ENCODE results near the gene CLIC1. TPM values are rescaled to one million over a fixed set of nuclear protein-coding genes. Genes with fewer than 3 reads are reported as not detected.

Gene CLIC1
- total and polyA plus RNA-seq, 9 donors = 117 to 219 (median 165) TPM

- WGBS (ENCODE audit: insufficient coverage) = 74% methylated on average over 5 of the region's 12 CpGs
Observed at GRCh38 chr6:31769684-31770371, 33.5 kb upstream of the CLIC1 start.

DNA sequence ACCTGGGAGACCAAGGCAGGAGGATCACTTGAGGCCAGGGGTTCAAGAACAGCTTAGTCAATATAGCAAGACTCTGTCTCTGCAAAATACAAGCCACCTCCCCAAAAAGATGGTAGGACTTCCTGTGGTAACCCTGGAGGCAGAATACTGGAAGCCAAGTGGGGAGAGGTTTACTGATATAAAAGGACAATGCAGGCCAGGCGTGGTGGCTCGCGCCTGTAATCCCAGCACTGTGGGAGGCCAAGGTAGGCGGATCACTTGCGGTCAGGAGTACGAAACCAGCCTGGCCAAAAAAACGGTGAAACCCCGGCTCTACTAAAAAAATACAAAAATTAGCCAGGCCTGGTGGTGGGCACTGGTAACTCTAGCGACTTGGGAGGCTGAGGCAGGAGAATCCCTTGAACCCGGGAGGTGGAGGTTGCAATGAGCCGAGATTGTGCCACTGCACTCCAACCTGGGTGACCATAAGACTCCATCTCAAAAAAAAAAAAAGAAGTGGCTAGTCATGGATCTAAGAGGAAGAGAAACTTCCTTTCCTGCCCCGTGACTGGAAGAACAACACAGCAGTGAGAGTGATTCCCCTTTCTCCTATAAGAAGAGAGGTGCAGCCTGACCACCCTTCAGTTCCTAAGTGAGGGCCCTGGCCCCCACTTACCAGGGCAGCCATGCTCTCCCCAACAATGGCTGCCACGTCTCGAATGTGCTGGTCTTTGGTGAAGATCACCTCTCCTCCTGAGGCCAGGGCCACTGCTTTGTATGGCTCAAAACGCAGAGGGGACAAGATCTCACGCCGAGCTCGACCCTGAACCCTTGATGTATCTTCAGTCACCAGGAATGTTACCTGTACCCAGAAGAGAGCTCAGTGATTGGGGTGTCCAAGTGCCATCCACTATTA is 32.3 kb upstream of the CLIC1 start:
- Histone ChIP-seq H3K36me3 (ENCODE audit: control insufficient read depth, insufficient read depth, low read length) (peaks cover 4% of the 10 kb centered on the region), H3K9me3 (replicated peaks; ENCODE audit: control insufficient read depth, low read depth, low read length) (no peaks in the 10 kb centered on the region), H3K27ac (ENCODE audit: low read length) (no peak overlapping the region), H3K4me3 (ENCODE audit: low read length) (no peak overlapping the region), H3K4me1 (ENCODE audit: control insufficient read depth, insufficient read depth, low read length) (peaks cover 7% of the 10 kb centered on the region), H3K27me3 (ENCODE audit: control insufficient read depth, insufficient read depth, low read length) (peaks cover 4% of the 10 kb centered on the region)
- peak; percentile 67 for DNase-seq
- WGBS (ENCODE audit: insufficient coverage) = 91% methylated on average over 7 of the region's 18 CpGs

More at GRCh38 chr6:31769684-31770371, 33.5 kb upstream of the CLIC1 start:
- H3K4me1 ChIP-seq (ENCODE audit: control insufficient read depth, insufficient read depth, low read length) = peaks cover 7% of the 10 kb centered on the region
- H3K27ac ChIP-seq (ENCODE audit: low read length) = no peak overlapping the region
- no peaks in the 10 kb centered on the region for H3K9me3 ChIP-seq (replicated peaks; ENCODE audit: control insufficient read depth, low read depth, low read length)
- peak; percentile 35 for DNase-seq
- H3K36me3 ChIP-seq (ENCODE audit: control insufficient read depth, insufficient read depth, low read length) = no peaks in the 10 kb centered on the region
- peaks cover 4% of the 10 kb centered on the region for H3K27me3 ChIP-seq (ENCODE audit: control insufficient read depth, insufficient read depth, low read length)
- no peak overlapping the region for H3K4me3 ChIP-seq (ENCODE audit: low read length)

GRCh38 chr6:31767096-31767645 is 30.8 kb upstream of the CLIC1 start:
- WGBS (ENCODE audit: insufficient coverage) = no CpG with 5 or more reads among the region's 6 CpGs
- Histone ChIP-seq H3K36me3 (ENCODE audit: control insufficient read depth, insufficient read depth, low read length) (peaks cover 8% of the 10 kb centered on the region), H3K4me3 (ENCODE audit: low read length) (no peak overlapping the region), H3K27me3 (ENCODE audit: control insufficient read depth, insufficient read depth, low read length) (peaks cover 4% of the 10 kb centered on the region), H3K27ac (ENCODE audit: low read length) (no peak overlapping the region), H3K4me1 (ENCODE audit: control insufficient read depth, insufficient read depth, low read length) (peaks cover 16% of the 10 kb centered on the region), H3K9me3 (replicated peaks; ENCODE audit: control insufficient read depth, low read depth, low read length) (no peaks in the 10 kb centered on the region)
- DNase-seq = no peak

GRCh38 chr6:31765910-31766794 is 29.8 kb upstream of the CLIC1 start:
- peaks cover 16% of the 10 kb centered on the region for H3K4me1 ChIP-seq (ENCODE audit: control insufficient read depth, insufficient read depth, low read length)
- H3K27ac ChIP-seq (ENCODE audit: low read length) = no peak overlapping the region
- peaks cover 14% of the 10 kb centered on the region for H3K36me3 ChIP-seq (ENCODE audit: control insufficient read depth, insufficient read depth, low read length)
- H3K9me3 ChIP-seq (replicated peaks; ENCODE audit: control insufficient read depth, low read depth, low read length) = no peaks in the 10 kb centered on the region
- peak overlapping the region; percentile 11 for H3K4me3 ChIP-seq (ENCODE audit: low read length)
- 27% methylated on average over 30 of the region's 42 CpGs for WGBS (ENCODE audit: insufficient coverage)
- DNase-seq = peak; percentile 37
- peaks cover 4% of the 10 kb centered on the region for H3K27me3 ChIP-seq (ENCODE audit: control insufficient read depth, insufficient read depth, low read length)

- Histone ChIP-seq H3K27ac (ENCODE audit: low read length) (no peak overlapping the region), H3K36me3 (ENCODE audit: control insufficient read depth, insufficient read depth, low read length) (peaks cover 20% of the 10 kb centered on the region), H3K4me3 (ENCODE audit: low read length) (no peak overlapping the region), H3K9me3 (replicated peaks; ENCODE audit: control insufficient read depth, low read depth, low read length) (no peaks in the 10 kb centered on the region), H3K27me3 (ENCODE audit: control insufficient read depth, insufficient read depth, low read length) (peaks cover 4% of the 10 kb centered on the region), H3K4me1 (ENCODE audit: control insufficient read depth, insufficient read depth, low read length) (peaks cover 16% of the 10 kb centered on the region)
- DNase-seq = no peak
- no CpG with 5 or more reads among the region's 9 CpGs for WGBS (ENCODE audit: insufficient coverage)
Observed at GRCh38 chr6:31765559-31765909, 29.2 kb upstream of the CLIC1 start.

GRCh38 chr6:31764198-31764597 is 27.9 kb upstream of the CLIC1 start:
- Histone ChIP-seq H3K36me3 (ENCODE audit: control insufficient read depth, insufficient read depth, low read length) (peaks cover 34% of the 10 kb centered on the region), H3K4me3 (ENCODE audit: low read length) (no peak overlapping the region), H3K27me3 (ENCODE audit: control insufficient read depth, insufficient read depth, low read length) (peaks cover 4% of the 10 kb centered on the region), H3K9me3 (replicated peaks; ENCODE audit: control insufficient read depth, low read depth, low read length) (no peaks in the 10 kb centered on the region), H3K4me1 (ENCODE audit: control insufficient read depth, insufficient read depth, low read length) (peaks cover 16% of the 10 kb centered on the region), H3K27ac (ENCODE audit: low read length) (no peak overlapping the region)
- DNase-seq = no peak
- 67% methylated on average over 1 of the region's 4 CpGs for WGBS (ENCODE audit: insufficient coverage)

DNA sequence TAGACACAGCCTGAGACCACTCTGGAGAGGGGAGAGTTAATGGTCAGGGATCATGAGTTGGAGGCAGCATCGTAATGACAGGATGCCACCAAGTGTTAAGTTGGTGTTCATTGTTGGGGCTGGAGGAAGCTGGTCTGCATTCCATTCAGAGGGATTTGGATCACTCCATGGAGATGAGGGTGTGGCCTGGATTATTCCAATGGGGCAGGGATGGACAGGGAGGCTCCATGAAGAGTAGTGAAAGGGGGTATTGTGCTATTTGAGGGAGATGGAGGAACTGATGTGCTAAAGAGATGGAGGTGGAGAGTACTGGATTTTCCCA is 27.2 kb upstream of the CLIC1 start:
- Histone ChIP-seq H3K27ac (ENCODE audit: low read length) (peak overlapping the region; percentile 59), H3K4me1 (ENCODE audit: control insufficient read depth, insufficient read depth, low read length) (peaks cover 16% of the 10 kb centered on the region), H3K27me3 (ENCODE audit: control insufficient read depth, insufficient read depth, low read length) (peaks cover 4% of the 10 kb centered on the region), H3K36me3 (ENCODE audit: control insufficient read depth, insufficient read depth, low read length) (peaks cover 40% of the 10 kb centered on the region), H3K9me3 (replicated peaks; ENCODE audit: control insufficient read depth, low read depth, low read length) (no peaks in the 10 kb centered on the region), H3K4me3 (ENCODE audit: low read length) (no peak overlapping the region)
- 0% methylated on average over 1 of the region's 1 CpG for WGBS (ENCODE audit: insufficient coverage)
- peak; percentile 58 for DNase-seq

GRCh38 chr6:31762878-31763618 is 26.7 kb upstream of the CLIC1 start:
- WGBS (ENCODE audit: insufficient coverage) = 67% methylated on average over 7 of the region's 8 CpGs
- Histone ChIP-seq H3K4me3 (ENCODE audit: low read length) (no peak overlapping the region), H3K4me1 (ENCODE audit: control insufficient read depth, insufficient read depth, low read length) (peaks cover 16% of the 10 kb centered on the region), H3K9me3 (replicated peaks; ENCODE audit: control insufficient read depth, low read depth, low read length) (no peaks in the 10 kb centered on the region), H3K36me3 (ENCODE audit: control insufficient read depth, insufficient read depth, low read length) (peaks cover 40% of the 10 kb centered on the region), H3K27me3 (ENCODE audit: control insufficient read depth, insufficient read depth, low read length) (peaks cover 4% of the 10 kb centered on the region), H3K27ac (ENCODE audit: low read length) (peak overlapping the region; percentile 59)
- no peak for DNase-seq

GRCh38 chr6:31762356-31762755 is 26.0 kb upstream of the CLIC1 start, which contains the start of gene SAPCD1:
TSS of gene SAPCD1 (plus strand) at chr6:31762656. CDS start at chr6:31763055, 399 bp downstream.
- Histone ChIP-seq H3K36me3 (ENCODE audit: control insufficient read depth, insufficient read depth, low read length) (peaks cover 40% of the 10 kb centered on the region), H3K4me1 (ENCODE audit: control insufficient read depth, insufficient read depth, low read length) (peaks cover 16% of the 10 kb centered on the region), H3K27me3 (ENCODE audit: control insufficient read depth, insufficient read depth, low read length) (peaks cover 4% of the 10 kb centered on the region), H3K4me3 (ENCODE audit: low read length) (no peak within 1 kb of the TSS), H3K27ac (ENCODE audit: low read length) (peak within 1 kb of the TSS; percentile 59), H3K9me3 (replicated peaks; ENCODE audit: control insufficient read depth, low read depth, low read length) (no peaks in the 10 kb centered on the region)
- WGBS (ENCODE audit: insufficient coverage) = no CpG with 5 or more reads among the region's 4 CpGs
- no peak for DNase-seq
